ENCODE measurements around the gene ZNF260. TPM values are rescaled to one million over a fixed set of nuclear protein-coding genes. Genes with fewer than 3 reads are reported as not detected.

The ZNF260 gene
- total RNA-seq, 1 donor from 2014 or later: 67.7 TPM

- peaks cover 40% of the 10 kb centered on the region for H3K79me2 ChIP-seq (ENCODE audit: low read depth)
- H3K4me1 ChIP-seq: peaks cover 6% of the 10 kb centered on the region
- H3K27ac ChIP-seq: peak overlapping the region; percentile 84
- Mint-ChIP-seq H3K4me3 (peak overlapping the region; percentile 98), H3K4me1 (peaks cover 10% of the 10 kb centered on the region), H3K27me3 (ENCODE audit: insufficient read depth, low read depth) (peaks cover 7% of the 10 kb centered on the region), H3K36me3 (peaks cover 29% of the 10 kb centered on the region), H3K9me3 (peaks cover 69% of the 10 kb centered on the region), H3K27ac (peak overlapping the region; percentile 100)
- no peaks in the 10 kb centered on the region for H3F3A ChIP-seq (ENCODE audit: low read depth)
- no peaks in the 10 kb centered on the region for H3K9me3 ChIP-seq (ENCODE audit: low read depth)
- peak overlapping the region; percentile 90 for H3K4me3 ChIP-seq
- H3K27me3 ChIP-seq: no peaks in the 10 kb centered on the region
- no peaks in the 10 kb centered on the region for H3K36me3 ChIP-seq
- H3K4me2 ChIP-seq: peak overlapping the region; percentile 91
- DNase-seq (ENCODE audit: low spot score): peak; percentile 96
- H4K20me1 ChIP-seq (ENCODE audit: low read depth): no peaks in the 10 kb centered on the region
- H3K9ac ChIP-seq: peak overlapping the region; percentile 95
- TF ChIP-seq CTCF (IDR thresholded peaks at IDR 0.05): no peak
- TF ChIP-seq EZH2phosphoT487 (IDR thresholded peaks at IDR 0.05): no peak
- TF ChIP-seq EZH2 (IDR thresholded peaks at IDR 0.05): no peak
- H2AFZ ChIP-seq (replicated peaks): peak overlapping the region; percentile 100
Measured at GRCh38 chr19:36489920-36490415, 38.1 kb downstream of the ZNF260 start.

GRCh38 chr19:36489118-36489919 lies 38.8 kb downstream of the ZNF260 start, which contains the start of gene ZNF566:
Gene ZNF566, minus strand, starts transcription at chr19:36489561. Its CDS starts 13,004 bp downstream, at chr19:36476557.
- DNase-seq (ENCODE audit: low spot score): peak; percentile 98
- no peaks in the 10 kb centered on the region for H3F3A ChIP-seq (ENCODE audit: low read depth)
- H3K79me2 ChIP-seq (ENCODE audit: low read depth): peaks cover 44% of the 10 kb centered on the region
- Mint-ChIP-seq H3K36me3 (peaks cover 33% of the 10 kb centered on the region), H3K4me1 (peaks cover 10% of the 10 kb centered on the region), H3K4me3 (peak within 1 kb of the TSS; percentile 98), H3K27ac (peak within 1 kb of the TSS; percentile 100), H3K9me3 (peaks cover 70% of the 10 kb centered on the region), H3K27me3 (ENCODE audit: insufficient read depth, low read depth) (peaks cover 7% of the 10 kb centered on the region)
- peak within 1 kb of the TSS; percentile 95 for H3K9ac ChIP-seq
- H3K9me3 ChIP-seq (ENCODE audit: low read depth): no peaks in the 10 kb centered on the region
- H3K27me3 ChIP-seq: no peaks in the 10 kb centered on the region
- no peaks in the 10 kb centered on the region for H3K36me3 ChIP-seq
- H3K4me2 ChIP-seq: peak within 1 kb of the TSS; percentile 91
- H3K27ac ChIP-seq: peak within 1 kb of the TSS; percentile 84
- H4K20me1 ChIP-seq (ENCODE audit: low read depth): no peaks in the 10 kb centered on the region
- H3K4me3 ChIP-seq: peak within 1 kb of the TSS; percentile 90
- H2AFZ ChIP-seq (replicated peaks): peak within 1 kb of the TSS; percentile 100
- TF ChIP-seq CTCF (IDR thresholded peaks at IDR 0.05): peak; percentile 17
- no peak for TF ChIP-seq EZH2phosphoT487 (IDR thresholded peaks at IDR 0.05)
- TF ChIP-seq EZH2 (IDR thresholded peaks at IDR 0.05): no peak
- H3K4me1 ChIP-seq: peaks cover 6% of the 10 kb centered on the region

- H3K27ac Mint-ChIP-seq: peak overlapping the region; percentile 100
- Histone ChIP-seq H3K9ac (peak overlapping the region; percentile 95), H3K27me3 (no peaks in the 10 kb centered on the region), H3K27ac (no peak overlapping the region), H3K9me3 (ENCODE audit: low read depth) (no peaks in the 10 kb centered on the region), H3F3A (ENCODE audit: low read depth) (no peaks in the 10 kb centered on the region), H3K4me1 (peaks cover 6% of the 10 kb centered on the region), H3K36me3 (no peaks in the 10 kb centered on the region), H3K4me2 (peak overlapping the region; percentile 91), H3K4me3 (peak overlapping the region; percentile 90), H2AFZ (replicated peaks) (peak overlapping the region; percentile 100), H3K79me2 (ENCODE audit: low read depth) (peaks cover 50% of the 10 kb centered on the region), H4K20me1 (ENCODE audit: low read depth) (no peaks in the 10 kb centered on the region)
- no peak for TF ChIP-seq EZH2 (IDR thresholded peaks at IDR 0.05)
- no peak for TF ChIP-seq EZH2phosphoT487 (IDR thresholded peaks at IDR 0.05)
- no peak for TF ChIP-seq CTCF (IDR thresholded peaks at IDR 0.05)
- H3K4me3 Mint-ChIP-seq: peak overlapping the region; percentile 98
- H3K4me1 Mint-ChIP-seq: peaks cover 10% of the 10 kb centered on the region
- DNase-seq (ENCODE audit: low spot score): peak; percentile 18
- peaks cover 38% of the 10 kb centered on the region for H3K36me3 Mint-ChIP-seq
- peaks cover 7% of the 10 kb centered on the region for H3K27me3 Mint-ChIP-seq (ENCODE audit: insufficient read depth, low read depth)
- H3K9me3 Mint-ChIP-seq: peaks cover 70% of the 10 kb centered on the region
Measured at GRCh38 chr19:36488846-36489117, 39.3 kb downstream of the ZNF260 start.

Measured in neural progenitor cell (in vitro differentiated cells).